Small intestine (tissue), 7 donors: ENCODE results near the gene LRCH2. TPM values are rescaled to one million over a fixed set of nuclear protein-coding genes. Genes with fewer than 3 reads are reported as not detected.

ENCODE experiments used
- DNase-seq, 2 donors: peaks; one replicate each; pipeline versions ENCODE4 v3.0.0 to v3.0.0-alpha.2; 2013
- FAIRE-seq: peaks from 2 replicates; lab custom pipeline; 2012; peaks lifted over from hg19 to GRCh38; lab: Jason Lieb, UNC
- H3K27ac ChIP-seq, 3 donors: one replicate each; pipeline ENCODE4 v1.5.1; 2013; ENCODE audit warnings: low read length in 2 of 3, mild to moderate bottlenecking in 2 of 3, control low read depth in 1 of 3, inconsistent platforms in 1 of 3, low read depth in 1 of 3, moderate library complexity in 1 of 3
- H3K27me3 ChIP-seq, 3 donors: one replicate each; pipeline ENCODE4 v1.6.1; 2013; ENCODE audit warnings: low read length in 3 of 3, inconsistent platforms in 1 of 3; ENCODE audit not compliant: control insufficient read depth in 3 of 3, insufficient read depth in 3 of 3
- H3K36me3 ChIP-seq, 3 donors: one replicate each; pipeline ENCODE4 v1.6.1; 2013; ENCODE audit warnings: low read length in 3 of 3, inconsistent platforms in 1 of 3, low read depth in 1 of 3, mild to moderate bottlenecking in 1 of 3, moderate library complexity in 1 of 3; ENCODE audit not compliant: control insufficient read depth in 3 of 3, insufficient read depth in 2 of 3
- H3K4me1 ChIP-seq, 3 donors: one replicate each; pipeline ENCODE4 v1.6.1; 2013; ENCODE audit warnings: low read length in 2 of 3, inconsistent platforms in 1 of 3, low read depth in 1 of 3, mild to moderate bottlenecking in 1 of 3, moderate library complexity in 1 of 3; ENCODE audit not compliant: control insufficient read depth in 3 of 3, insufficient read depth in 2 of 3
- H3K4me3 ChIP-seq, 3 donors: one replicate each; pipeline ENCODE4 v1.5.1; 2013; ENCODE audit warnings: low read length in 3 of 3, control low read depth in 1 of 3, inconsistent platforms in 1 of 3, low read depth in 1 of 3, mild to moderate bottlenecking in 1 of 3, moderate library complexity in 1 of 3
- H3K9me3 ChIP-seq, 2 donors: one replicate each; pipeline ENCODE4 v1.6.1; 2013; ENCODE audit warnings: low read depth in 1 of 2, low read length in 1 of 2; ENCODE audit not compliant: control insufficient read depth in 2 of 2, insufficient read depth in 1 of 2
- WGBS, 3 donors: extraction: QIAGEN DNeasy Blood & Tissue Kit; methylation state at CpG; one replicate each; pipeline ENCODE4 v1.1.7; 2013; 5-methylcytosine and 5-hydroxymethylcytosine counted together
- polyA plus RNA-seq, 4 donors: library from polyadenylated mRNA; stranded (reverse) in 3 of 4; unstranded in 1 of 4; fragments of 200-250 nt in 3 of 4; fragments of 120-200 nt in 1 of 4; gene quantifications; one replicate each; pipeline versions ENCODE4 v1.2.1 to v1.2.3, GENCODE V29; 2013
- donor health status: healthy with polysubstance abuse.
- donor health status: control.
- donor health status: control.
- donor health status: Bipolar disorder and iron deficiency.
- donor health status: healthy.

LRCH2 gene
- polyA plus RNA-seq, 4 donors, result 0.54 to 1.5 (median 1.1) TPM; not detected in 1

DNA sequence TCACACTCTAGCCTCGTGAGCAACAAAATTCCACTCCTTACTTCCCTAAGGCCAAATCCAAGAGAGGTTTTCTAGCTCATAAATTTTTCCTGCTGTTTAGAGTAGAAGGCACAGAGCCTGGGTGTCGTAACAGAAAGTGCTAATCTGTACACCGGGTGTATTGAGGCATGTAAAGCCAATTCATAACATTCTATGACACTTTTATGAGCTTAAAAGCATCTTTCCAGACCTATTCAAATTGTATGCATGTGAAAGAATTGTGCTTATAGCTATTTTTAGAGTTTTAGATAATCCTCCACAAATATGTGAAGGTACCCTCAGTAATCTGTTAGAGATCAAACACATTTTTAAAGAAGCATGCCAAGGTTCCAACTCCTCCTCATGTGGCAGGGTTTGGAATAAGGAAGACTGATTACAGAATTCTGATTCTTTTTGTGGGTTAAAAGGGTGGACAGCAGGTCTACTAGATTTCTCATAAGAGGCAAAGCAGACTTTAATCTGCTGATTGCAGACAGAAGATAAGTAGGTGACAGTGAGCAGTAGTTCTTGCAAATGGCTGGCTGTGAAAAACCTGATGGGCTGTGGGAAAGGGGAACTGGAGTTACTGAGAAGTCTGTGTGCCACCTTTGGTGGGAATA is 25.5 kb upstream of the LRCH2 start:
- Histone ChIP-seq H3K36me3 (no peaks in the 10 kb centered on the region), H3K27ac (no peak overlapping the region), H3K4me1 (no peaks in the 10 kb centered on the region), H3K9me3 (no peaks in the 10 kb centered on the region), H3K4me3 (no peak overlapping the region), H3K27me3 (no peaks in the 10 kb centered on the region)
- 20 to 53% (median 45%) methylated on average over 3 of the region's 3 CpGs for WGBS, 3 donors
- DNase-seq, result no peak
- no peak for FAIRE-seq

DNA sequence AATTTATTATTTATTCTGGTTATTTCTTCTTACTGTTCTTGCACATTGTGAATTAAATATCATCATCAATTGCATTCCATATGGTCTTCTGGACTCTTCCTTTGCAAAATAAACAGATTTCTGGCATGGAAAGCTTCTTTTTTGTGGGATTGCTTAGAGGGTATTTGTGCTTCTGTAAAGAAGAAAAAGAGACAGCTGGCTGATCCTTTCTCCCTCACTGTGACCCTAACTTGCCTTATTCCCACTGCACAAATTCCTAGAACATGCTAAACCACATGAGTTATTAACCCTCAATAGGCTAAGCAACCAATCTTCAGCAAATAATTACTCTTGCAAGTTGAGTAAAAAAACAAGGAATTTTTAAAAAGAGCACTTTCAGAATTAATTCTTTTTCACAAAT is 23.8 kb upstream of the LRCH2 start:
- FAIRE-seq, result no peak

DNA sequence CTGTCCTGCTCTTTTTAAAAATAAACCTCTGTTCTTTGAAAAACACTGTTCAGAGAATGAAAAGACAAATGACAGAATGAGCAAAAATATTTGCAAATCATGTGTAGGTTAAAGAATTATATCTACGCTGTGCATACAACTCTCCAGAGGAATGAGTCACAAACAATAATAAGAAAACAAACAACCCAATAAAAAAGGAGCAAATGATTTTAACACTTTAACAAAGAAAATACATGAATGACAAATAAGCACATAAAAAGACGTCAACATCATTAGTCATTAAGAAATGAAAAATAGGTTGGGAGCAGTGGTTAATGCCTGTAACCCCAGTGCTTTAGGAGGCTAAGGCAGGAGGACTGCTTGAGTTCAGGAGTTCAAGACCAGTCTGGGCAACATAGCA is 21.1 kb upstream of the LRCH2 start:
- no peak overlapping the region for H3K4me3 ChIP-seq
- H3K27me3 ChIP-seq, result no peaks in the 10 kb centered on the region
- FAIRE-seq, result no peak
- WGBS, 3 donors, result 70 to 89% (median 89%) methylated on average over 2 of the region's 2 CpGs
- H3K36me3 ChIP-seq, result no peaks in the 10 kb centered on the region
- no peak overlapping the region for H3K27ac ChIP-seq
- DNase-seq, result no peak
- no peaks in the 10 kb centered on the region for H3K9me3 ChIP-seq
- H3K4me1 ChIP-seq, result no peaks in the 10 kb centered on the region

More for the DNA sequence above, 23.8 kb upstream of the LRCH2 start:
- Histone ChIP-seq H3K36me3 (no peaks in the 10 kb centered on the region), H3K27me3 (no peaks in the 10 kb centered on the region), H3K9me3 (no peaks in the 10 kb centered on the region), H3K27ac (no peak overlapping the region), H3K4me3 (no peak overlapping the region), H3K4me1 (no peaks in the 10 kb centered on the region)
- no peak for DNase-seq

DNA sequence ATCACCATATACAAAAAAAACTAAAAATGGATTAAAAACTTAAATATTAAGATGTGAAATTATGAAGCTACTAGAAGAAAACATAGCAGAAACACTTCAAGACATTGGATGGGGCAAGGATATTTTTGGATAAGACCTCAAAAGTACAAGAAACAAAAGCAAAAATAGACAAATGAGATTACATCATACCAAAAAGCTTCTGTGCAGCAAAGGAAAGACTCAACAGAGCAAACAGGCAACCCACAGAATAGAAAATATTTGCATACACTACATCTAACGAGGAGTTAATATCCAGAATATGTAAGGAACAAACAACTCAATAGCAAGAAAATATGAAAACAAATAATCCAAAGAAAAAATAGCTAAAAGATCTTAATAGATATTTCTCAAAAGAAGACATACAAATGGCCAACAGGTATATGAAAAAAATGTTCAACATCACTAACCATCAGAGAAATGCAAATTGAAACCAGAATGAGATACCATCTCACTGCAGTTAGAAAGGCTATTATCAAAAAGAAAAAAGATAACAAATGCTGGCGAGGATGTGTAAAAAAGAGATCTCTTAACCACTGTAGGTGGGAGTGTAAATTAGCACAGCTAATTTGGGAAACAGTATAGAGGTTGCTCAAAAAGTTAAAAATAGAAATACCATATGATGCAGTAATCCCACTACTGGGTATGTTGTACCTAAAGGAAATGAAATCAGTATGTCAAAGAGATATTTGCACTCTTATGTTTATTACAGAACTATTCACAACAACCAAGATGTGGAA is 17.8 kb upstream of the LRCH2 start:
- no peaks in the 10 kb centered on the region for H3K36me3 ChIP-seq
- H3K27me3 ChIP-seq, result no peaks in the 10 kb centered on the region
- DNase-seq (no peak), FAIRE-seq (no peak)
- H3K4me1 ChIP-seq, result no peaks in the 10 kb centered on the region
- H3K4me3 ChIP-seq, result no peak overlapping the region
- H3K9me3 ChIP-seq, result no peaks in the 10 kb centered on the region
- no peak overlapping the region for H3K27ac ChIP-seq
- 35 to 76% (median 41%) methylated on average over 2 of the region's 2 CpGs for WGBS, 3 donors

GRCh38 chrX:115237056-115237455 is 3.2 kb upstream of the LRCH2 start:
- H3K27ac ChIP-seq, result no peak overlapping the region
- FAIRE-seq, result no peak
- 5 to 41% (median 8%) methylated on average over 1 of the region's 1 CpG for WGBS, 3 donors

GRCh38 chrX:115236560-115236959 is 2.7 kb upstream of the LRCH2 start:
- Histone ChIP-seq H3K9me3 (no peaks in the 10 kb centered on the region), H3K4me3 (no peak overlapping the region), H3K4me1 (no peaks in the 10 kb centered on the region), H3K27ac (no peak overlapping the region), H3K36me3 (no peaks in the 10 kb centered on the region), H3K27me3 (peaks cover 0 to 7% (median 3%) of the 10 kb centered on the region in 3 donors)
- DNase-seq, result no peak
- FAIRE-seq, result no peak

More at GRCh38 chrX:115237056-115237455, 3.2 kb upstream of the LRCH2 start:
- Histone ChIP-seq H3K9me3 (no peaks in the 10 kb centered on the region), H3K4me1 (no peaks in the 10 kb centered on the region), H3K36me3 (no peaks in the 10 kb centered on the region), H3K27me3 (peaks cover 0 to 7% (median 3%) of the 10 kb centered on the region in 3 donors), H3K4me3 (no peak overlapping the region)
- DNase-seq, result no peak

GRCh38 chrX:115234461-115234860 is 565 bp upstream of the LRCH2 start:
- WGBS, 3 donors, result 16 to 25% (median 23%) methylated on average over 3 of the region's 3 CpGs
- Histone ChIP-seq H3K27me3 (peaks cover 0 to 7% (median 3%) of the 10 kb centered on the region in 3 donors), H3K36me3 (no peaks in the 10 kb centered on the region), H3K4me1 (no peaks in the 10 kb centered on the region), H3K9me3 (no peaks in the 10 kb centered on the region), H3K27ac (no peak overlapping the region), H3K4me3 (peak overlapping the region in 1 of 3 donors; percentile 52)
- DNase-seq, result no peak
- no peak for FAIRE-seq

DNA sequence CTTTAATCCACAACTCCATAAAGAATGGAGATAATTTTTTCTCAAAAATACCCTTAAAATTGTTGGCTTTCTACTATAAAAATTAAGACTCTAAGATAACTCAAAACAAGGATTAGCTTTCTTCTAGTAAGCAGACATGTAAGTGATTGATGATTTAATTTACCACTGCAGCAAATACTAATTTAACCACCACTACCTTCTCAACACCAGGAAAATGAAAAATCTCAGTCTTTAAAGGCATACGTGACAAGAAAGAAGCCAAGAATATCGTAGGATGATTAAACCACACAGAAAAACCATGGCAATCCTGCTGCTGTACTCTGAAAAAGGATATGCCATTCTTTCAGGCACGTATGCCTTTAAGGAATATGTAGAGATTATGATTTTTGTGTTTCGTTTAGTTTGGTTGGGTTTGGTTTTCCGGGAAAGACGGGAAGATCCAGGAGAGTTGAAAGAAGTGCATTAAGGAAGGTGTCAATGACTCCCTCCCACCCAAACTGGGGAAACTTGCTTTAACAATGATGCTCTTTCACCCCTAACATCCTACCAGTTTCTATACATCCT is 881 bp downstream of the LRCH2 start:
- FAIRE-seq, result no peak
- Histone ChIP-seq H3K4me1 (no peaks in the 10 kb centered on the region), H3K27ac (peak overlapping the region; percentile 11 to 48 (median 45)), H3K36me3 (no peaks in the 10 kb centered on the region), H3K27me3 (peaks cover 0 to 7% (median 3%) of the 10 kb centered on the region in 3 donors), H3K4me3 (peak overlapping the region in 2 of 3 donors; percentile 29 to 52), H3K9me3 (no peaks in the 10 kb centered on the region)
- 12 to 27% (median 27%) methylated on average over 6 of the region's 6 CpGs for WGBS, 3 donors
- no peak for DNase-seq
